Stimulated activated CD8-positive, alpha-beta memory T cell treated with anti-CD3 and anti-CD28 coated beads, Interleukin-2, amount 100 ng/mL, for 1 hour (primary cell): ENCODE measurements around the gene GABRB1.

Source experiments
- DNase-seq, 2 donors: peaks; one replicate each; pipeline ENCODE4 v3.0.0-alpha.2; 2020; ENCODE audit warnings: low read depth in 2 of 2

Gene GABRB1

DNA sequence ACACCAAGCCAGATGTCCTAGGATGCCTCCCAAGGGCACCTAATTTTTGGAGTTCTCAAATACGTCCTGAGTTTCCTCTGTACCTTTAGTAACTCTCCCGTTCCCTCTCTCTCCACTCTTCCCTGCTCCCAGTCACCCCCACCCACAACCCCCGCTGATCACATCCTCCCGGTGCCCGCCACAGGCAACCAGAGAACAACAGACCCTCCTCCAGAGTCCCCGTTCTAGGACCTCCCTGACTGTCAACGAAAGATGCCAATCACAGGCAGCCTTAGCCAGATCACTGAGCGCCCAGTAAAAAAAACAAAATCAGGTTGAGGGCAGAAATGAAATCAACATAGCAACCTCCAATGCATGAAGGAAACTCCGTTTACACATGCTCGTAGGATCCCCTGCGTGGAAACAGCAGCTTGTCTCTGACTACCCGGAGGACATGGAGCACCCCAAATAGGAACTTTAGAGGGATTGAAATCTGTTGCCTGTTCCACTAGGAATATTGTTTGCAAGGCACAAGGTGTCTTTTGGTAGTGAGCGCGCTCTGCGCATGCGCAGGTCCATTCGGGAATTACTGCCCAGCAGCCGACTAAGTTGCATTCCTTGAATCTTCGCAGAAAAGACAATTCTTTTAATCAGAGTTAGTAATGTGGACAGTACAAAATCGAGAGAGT is at the start of gene GABRB1:
Gene GABRB1, plus strand, starts transcription at position 557 of the 668 bp plus-strand sequence.
- DNase-seq: no peak

DNA sequence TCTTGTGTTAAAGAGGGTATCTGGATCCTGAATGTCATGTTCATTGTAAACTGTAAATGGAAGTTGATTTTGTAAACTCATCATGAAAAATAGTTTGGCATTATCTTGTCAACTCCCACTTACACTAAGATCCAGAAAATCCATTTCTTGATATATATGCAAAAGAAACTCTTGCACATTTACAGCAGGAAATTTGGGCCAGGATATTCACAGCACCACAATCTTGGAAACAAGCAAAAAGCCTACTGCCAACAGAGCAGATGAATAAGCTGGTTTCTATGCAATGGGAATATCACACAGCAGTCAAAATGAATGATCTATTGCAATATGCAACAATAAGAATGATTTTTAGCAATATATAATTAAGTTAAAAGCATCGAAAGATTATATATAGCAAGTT is 46.6 kb upstream of the GABRB1 start:
- DNase-seq: no peak

DNA sequence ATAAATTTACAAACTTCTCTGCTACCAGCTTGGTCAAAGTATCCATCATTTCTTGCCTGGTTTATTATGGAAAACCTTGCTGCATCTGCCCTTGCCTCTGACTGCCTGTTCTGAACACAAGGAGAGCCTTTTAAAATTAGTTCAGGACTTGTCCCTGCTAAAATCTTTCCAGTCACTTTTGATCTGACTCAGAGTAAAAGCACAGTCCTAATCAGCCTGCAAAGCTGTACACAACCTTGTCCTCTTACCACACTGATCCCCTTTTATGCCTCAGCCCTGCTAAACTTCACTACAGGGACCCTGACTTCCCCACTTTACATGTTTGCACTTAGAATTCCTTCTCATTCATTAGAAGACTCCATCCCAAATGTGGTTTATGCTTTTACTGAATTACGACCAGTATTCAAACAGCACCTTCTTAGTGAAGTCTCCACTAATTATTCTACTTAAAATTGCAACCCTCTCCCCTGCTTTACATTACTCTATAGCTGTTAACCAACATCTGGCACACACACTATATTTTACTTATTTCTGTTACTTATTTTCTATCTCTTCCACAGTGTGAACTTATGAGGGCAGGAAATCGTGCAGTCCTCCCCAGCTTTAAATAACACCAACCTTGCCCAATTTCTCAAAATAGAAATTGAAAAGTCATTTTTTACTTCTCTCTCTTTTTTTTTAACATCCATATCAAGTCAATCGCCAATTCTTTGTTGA is 44.3 kb upstream of the GABRB1 start:
- DNase-seq: no peak

DNA sequence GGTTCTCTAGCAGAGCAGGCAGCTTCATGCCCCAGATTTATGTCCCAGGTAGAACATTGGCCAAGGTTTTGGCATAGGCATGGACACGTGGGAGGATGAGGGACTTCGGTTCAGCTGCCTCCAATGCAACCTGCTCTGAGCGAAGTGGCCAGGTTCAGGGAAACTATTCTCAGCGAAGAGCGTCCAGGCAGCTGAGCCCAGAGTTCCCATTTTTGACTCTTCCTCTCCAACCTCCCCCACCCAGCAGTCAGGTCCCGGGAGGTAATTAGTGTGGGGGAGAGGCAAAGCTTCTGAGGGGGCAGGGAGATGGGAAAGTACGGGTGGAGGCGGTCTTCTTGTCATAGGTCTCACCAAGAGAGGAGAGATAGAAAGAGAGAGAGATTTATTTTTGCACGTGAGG is 39.0 kb upstream of the GABRB1 start:
- no peak for DNase-seq

DNA sequence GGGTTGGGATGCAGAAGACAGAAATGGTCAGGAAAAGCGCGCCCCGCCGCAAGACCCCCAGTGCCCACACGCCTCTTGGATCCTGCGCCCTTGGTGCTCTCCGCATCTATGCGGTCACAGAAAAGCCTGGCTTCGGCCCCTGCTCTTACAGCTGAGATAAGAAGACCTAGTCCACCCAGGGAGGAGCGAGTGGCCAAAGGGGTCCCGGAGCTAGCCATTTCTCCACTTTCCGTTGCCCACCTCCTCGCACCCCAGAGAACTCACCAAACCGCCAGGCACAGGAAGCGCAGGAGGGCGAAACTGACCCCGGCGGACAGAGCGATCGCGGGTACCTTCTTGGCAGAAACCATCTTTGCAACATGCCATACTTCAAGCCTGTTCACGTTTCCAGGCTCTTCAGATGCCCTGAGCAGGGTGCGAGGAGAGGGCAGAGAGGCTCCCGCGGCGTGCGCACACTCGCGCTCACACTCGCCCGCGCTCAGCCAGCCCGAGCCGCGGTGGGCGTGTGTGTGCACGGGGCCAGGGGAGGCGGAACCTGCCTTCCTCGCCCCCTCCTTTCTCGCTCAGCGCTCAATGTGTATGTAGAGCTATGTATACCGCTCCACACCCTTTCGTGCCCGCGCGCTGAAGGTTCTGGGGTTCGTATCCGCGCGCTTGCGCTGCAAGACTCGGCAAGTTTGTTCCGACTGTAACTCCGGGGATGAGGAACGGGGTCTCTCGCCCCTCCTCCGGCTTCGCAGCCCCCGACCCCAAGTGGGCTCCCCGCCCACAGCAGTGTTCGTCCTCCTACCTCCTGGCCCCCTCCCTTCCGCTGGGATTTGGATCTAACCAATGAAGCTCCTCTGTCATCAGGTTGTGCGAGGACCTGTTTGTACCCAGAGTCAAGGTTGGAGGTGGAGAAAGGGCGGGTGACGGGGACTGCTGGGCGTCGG is 38.0 kb upstream of the GABRB1 start, which contains the start of gene GABRA4:
Gene GABRA4, minus strand, starts transcription at position 507 of the 932 bp plus-strand sequence. Its CDS starts 157 bp downstream, at position 350.
- no peak for DNase-seq

DNA sequence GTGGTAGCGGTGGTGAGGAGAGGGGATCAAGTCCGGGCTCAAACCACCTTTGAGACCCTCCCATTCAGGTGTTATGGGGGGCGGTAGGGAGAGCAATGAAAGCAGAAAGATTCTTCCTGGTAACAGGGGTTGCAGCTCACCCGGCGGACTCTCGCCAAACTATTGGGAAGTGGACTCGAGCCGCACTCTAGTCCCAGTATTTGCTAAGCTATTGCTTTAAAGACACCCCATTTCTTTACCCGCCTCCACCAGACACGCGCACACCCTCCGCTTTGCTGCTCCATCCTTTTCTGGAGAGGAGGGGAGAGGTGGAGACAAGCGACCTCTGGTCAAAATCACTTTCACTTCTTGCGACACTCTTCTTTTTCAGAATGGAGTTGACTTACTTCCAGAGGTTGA is 37.4 kb upstream of the GABRB1 start:
- no peak for DNase-seq

DNA sequence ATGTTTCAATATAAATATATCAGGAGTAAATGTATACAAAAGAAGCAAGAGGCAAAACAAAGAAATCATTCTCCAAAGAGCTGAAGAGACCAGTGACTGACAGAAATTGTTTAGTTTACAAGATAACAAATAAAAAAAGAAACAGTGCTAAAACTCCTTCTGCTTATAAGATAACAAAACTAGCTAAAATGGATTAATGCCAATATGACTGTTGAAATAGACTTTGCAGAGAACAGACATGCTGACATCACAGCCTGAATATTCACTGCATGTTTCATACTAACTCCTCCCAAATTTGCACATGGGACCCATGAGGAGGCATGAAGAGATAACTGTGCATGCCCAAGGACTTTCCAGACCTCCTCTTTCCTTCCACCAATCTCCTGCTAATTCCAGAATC is 31.8 kb upstream of the GABRB1 start:
- DNase-seq: no peak

DNA sequence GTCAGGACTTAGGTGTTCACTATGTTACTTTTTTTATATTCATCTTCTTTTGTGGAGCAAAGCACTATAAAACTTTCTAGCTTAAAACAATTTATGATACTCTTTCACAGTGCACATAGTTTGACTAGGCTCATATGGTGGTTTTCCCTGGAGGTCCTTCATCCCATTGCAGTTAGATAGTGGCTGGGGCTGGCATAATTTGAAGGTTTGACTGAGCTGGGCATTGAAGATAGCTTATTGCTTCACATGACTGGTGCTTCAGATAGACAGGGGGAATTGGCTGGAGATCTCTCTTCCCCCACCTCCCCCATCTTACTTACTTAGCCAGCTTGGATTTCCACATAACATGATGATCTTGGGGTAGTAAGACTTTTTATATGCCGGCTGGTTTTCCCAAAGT is 31.0 kb upstream of the GABRB1 start:
- no peak for DNase-seq

DNA sequence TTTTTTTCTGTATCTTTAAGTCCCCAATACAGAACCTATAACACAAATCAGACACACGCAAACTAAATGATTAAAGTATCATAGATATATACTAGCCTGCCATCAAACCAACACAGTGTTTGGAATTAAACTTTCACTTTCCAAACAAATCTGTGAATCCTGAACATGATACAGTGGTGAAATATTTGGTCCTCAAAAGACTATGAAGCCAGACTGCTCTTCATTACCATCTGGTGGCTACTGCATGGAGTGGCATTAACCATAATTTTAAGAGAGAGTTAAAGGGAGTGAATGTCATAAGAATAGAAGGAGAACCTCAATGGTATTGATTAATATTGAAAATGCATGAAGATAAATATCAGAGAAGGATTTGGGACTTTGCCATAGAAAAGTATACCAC is 28.8 kb upstream of the GABRB1 start:
- no peak for DNase-seq

DNA sequence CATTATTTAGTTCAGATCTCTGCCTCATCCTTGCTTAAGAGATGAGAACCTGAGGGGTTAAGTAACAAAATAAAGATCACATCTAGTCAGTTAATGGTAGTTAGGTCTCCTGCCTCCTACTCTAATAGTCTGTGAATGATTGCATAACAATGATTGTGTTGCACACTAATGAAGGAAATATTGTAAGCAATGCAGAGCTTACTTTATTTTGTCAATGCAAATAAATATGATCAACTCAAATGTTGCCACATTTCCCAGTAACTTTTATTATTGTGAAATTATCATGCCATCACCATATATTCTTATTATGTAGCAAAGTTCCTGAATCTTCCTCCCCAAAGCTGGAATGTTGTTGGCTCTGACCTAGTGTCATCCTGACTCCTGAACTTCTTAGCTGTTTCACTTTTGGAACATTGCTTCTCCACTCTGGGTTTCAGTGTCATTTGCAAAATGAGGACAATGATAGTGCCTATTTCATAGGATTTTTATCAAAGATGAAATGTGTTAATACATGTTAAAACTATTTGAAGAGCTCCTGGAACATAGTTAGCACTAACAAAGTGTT is 20.9 kb upstream of the GABRB1 start:
- no peak for DNase-seq

DNA sequence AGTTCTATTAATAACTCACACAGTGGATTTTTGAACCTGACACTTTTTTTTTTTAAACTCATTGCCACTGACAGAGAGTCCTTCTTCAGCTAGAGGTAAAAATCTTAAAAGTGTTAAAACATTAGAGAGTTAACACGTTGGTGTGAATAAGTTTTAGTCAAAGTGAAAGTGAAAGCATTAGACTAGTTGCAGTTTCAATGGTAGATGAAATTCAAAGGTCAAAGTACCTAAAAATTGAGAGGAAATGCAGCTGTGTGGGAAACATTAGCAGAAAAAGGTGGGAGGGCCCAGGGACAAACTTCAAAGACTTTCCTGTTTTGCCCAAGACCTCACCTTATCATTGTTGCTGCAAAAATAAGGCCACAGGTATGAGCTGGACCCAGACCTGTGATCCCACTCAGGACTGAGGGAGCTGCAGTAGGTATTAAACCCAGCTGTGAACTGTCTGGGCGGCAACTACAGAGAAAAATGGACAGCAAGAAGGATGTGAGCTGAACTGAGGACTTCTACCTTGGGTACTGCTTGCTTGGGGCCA is 20.4 kb upstream of the GABRB1 start:
- DNase-seq: no peak

DNA sequence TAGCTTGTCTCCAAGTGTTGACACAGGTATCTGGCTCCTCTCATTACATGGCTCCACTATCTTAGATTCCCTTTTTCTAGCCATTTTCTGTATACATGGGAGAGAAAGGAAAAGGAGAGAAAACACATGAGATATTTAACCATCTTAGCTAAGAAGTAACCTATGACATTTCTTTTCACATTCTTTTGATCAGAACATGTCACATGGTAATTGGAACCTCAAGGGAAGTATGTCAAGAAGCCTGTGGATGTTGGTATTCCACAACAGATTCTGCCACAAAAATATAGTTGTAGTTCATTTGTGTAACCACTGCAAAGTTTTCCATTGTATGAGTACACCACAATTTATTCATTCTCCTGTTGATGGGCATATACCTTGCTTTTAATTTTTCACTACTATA is 18.7 kb upstream of the GABRB1 start:
- no peak for DNase-seq

DNA sequence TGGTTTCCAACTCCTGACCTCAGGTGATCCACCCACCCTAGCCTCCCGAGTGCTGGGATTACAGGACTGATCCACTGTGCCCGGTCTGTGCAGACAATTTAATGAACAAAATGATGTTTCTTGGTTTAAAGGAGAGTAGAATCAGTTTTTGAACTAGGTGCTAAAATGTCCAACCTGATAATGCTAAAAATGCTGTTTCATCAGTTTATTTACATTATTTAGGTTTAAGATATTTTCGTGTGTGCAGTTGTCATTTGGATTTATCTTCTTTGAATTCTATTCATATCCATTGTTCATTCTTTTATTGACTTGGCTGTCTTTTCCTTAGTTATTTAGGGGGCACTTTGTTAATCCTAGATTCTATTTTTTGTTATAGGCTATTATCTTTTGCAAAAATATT is 18.0 kb upstream of the GABRB1 start:
- DNase-seq: no peak

DNA sequence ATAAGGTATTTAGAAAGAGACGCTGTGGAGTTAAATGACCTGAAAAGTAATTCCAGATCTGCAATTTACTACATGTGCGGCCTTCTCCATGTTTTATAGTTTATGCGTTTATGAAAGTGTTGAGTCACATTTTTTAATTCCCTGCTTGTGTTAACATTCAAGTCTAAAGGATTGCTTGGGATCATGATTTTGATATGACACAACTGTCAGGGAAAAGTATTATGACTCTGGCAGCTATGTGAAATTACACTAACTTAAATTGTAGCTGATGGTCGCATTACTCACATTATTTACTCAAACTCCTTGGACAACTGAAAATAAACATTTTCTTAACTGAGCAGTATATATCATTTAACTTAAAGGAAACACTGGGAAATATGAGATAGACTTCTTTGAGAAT is 14.3 kb upstream of the GABRB1 start:
- no peak for DNase-seq

DNA sequence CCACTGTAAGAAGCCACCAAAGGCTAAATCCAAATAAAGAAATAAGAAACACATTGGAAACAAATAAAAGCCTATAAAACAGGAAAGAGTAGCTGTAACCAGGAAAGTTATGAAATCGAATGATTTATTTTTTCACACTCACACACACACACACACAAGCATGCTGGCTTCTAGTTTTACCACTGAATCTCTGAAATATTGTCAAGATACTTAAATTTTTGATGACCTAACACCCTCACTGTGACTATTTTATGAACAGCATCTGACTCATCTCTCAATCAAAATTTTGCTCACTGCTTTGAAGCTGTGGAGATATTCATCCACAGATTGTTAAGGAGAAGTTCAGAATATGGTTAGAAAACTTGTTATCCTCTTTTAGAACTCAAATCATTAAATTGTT is 13.9 kb upstream of the GABRB1 start:
- DNase-seq: no peak

DNA sequence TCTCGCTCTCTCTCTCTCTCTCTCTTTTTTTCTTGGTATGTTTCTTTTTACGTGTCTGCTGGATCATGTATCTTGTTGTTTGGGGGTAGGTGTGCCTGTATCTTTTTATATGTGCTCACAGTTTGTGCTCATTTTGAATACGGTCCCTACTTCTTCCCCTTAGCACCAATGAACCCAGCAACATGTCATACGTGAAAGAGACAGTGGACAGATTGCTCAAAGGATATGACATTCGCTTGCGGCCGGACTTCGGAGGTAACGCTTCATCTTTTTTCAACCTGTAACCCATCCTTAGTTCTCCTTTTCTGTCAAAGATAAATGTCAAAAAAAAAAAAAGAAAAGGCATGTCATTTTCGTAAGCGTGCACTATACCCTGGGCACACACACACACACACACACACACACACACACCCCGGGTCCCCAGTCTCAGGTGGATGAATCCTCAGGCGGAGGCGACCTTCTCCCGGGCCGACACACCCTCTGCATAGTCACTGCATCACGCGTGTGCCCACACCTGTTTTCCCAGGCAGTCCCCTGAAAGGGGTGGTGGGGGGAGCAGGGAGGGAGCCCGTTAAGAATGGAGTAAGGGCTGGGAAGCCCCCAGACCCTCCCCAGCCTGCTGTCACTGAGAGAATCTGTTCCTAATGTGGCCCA is 511 bp downstream of the GABRB1 start:
- no peak for DNase-seq

DNA sequence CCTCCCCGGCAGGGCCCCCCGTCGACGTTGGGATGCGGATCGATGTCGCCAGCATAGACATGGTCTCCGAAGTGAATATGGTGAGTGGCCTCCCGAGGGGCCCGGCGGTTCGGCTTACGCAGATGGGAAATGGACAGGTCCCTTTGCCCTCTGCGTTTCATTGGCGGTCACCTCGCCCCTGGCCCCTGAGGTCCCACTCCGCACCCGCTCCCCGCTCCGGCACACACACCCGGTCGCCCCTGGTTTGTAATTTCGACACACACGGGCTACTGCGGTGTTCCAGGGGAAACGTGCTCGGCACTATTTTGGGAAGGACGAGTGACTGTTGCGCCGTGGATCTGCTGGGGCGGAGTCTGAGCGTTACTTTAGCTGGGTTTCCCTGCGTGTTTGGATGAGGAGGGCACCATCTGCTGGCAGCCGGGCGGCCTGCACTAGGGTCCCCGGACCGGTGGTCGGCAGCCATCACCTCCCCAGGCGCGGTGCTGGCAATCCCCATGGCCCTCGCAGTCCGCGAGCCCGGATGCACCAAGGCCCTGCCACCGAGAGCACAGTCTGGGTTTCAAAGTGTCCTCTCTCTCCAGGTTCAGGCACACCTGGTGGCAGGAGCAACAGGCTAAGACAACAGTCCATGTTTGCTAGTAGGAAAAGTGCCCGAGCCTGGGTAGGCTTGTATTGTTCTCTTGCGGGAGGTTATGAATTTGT is 1.2 kb downstream of the GABRB1 start:
- no peak for DNase-seq

DNA sequence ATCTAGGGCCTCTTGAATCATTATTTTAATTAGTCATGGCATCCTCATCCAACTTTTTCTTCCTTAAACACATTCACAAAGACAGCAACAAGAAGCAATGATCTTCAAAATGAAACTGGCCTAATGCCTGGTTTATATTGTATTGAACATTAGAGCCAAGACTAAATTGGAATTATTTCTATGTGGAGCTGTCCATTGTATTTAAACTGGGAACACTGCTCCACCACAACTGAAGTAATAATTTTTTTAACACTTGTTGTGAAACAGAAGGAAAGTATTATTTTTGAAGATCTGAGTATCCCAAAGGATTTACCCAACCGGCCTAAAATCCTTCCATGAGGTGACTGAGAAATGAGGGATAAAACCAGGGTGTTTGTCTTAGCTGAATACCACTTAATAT is 6.9 kb downstream of the GABRB1 start:
- no peak for DNase-seq

DNA sequence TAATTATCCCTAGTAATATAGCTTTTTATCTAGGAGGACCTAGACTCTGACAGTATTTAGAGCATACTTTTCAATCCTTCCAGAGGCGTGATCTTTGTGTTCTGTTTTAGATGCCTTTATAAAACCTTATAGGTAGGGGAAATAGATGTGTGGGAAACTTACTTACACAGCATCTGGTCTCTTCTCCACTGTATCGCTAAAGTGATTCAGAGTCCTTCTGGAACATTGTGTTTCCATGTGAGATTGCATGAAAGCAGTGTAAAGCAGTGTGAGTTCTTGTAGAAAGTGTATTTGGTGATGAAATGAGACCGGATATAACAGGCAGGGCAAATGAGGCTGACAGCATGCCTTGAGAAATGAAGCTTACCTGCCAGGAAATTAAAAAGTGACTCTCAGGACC is 9.5 kb downstream of the GABRB1 start:
- DNase-seq: no peak

DNA sequence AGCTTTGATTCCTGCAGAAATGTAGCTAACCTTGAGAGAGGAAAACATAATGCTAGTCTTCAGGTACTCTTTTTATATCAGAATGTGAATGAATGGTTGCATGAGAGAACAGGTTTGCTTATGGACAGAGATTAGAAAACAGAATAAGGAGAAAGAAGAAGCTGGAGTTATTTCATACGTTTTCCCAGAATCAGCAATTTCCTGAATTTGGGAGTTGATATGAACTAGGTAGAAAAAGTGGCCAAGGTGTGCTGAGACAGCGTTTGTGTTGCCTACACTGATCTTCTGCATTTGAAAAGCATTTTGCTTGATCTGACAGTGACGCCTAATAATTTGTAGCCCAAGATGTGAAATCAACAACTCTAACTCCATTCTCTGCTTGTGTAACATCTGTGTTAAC is 12.5 kb downstream of the GABRB1 start:
- DNase-seq: no peak

DNA sequence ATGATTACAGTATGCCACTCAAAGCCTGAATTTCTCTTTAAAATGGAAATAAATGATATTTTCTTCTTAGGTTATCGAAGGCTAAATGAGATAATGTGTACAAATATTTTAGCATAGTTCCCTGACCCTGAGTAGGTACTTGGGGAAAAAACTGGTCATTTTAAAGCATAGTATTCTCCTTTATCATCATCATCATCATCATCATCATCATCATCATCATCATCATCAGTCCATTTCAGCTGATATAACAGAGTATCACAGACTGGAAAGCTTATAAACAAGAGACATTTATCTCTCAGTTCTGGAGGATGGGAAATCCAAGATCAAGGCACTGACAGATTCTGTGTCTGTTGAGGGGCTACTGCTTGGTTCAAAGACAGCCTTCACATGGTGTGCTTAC is 13.9 kb downstream of the GABRB1 start:
- DNase-seq: no peak
